Amygdala (tissue), 56 donors: ENCODE results near the gene DGKH.
"Not testable (repeated sequence)": the region's sequence is repeated elsewhere in the genome, so short reads cannot be mapped to it uniquely, and the experiment has no call there.

Experiments
- DNase-seq, 56 donors: peaks; one replicate each; lab custom pipeline; 2025; lab: John Stamatoyannopoulos, UW

The DGKH gene

GRCh38 chr13:42216422-42216735 lies 167.9 kb downstream of the DGKH start:
- DNase-seq = no peak

GRCh38 chr13:42218576-42218975 lies 170.1 kb downstream of the DGKH start:
- no peak for DNase-seq

- no peak for DNase-seq
These were observed 170.6 kb downstream of the DGKH start for GRCh38 chr13:42219051-42219450.

- no peak for DNase-seq
These were observed 171.4 kb downstream of the DGKH start for GRCh38 chr13:42219876-42220275.

GRCh38 chr13:42221121-42221765 lies 172.8 kb downstream of the DGKH start:
- DNase-seq = no peak

GRCh38 chr13:42223681-42224080 lies 175.2 kb downstream of the DGKH start:
- no peak for DNase-seq

GRCh38 chr13:42225051-42225450 lies 176.6 kb downstream of the DGKH start:
- DNase-seq = no peak

- DNase-seq = not testable (repeated sequence)
These were observed 178.3 kb downstream of the DGKH start for GRCh38 chr13:42226759-42227158.

- no peak for DNase-seq
These were observed 180.1 kb downstream of the DGKH start for GRCh38 chr13:42228527-42228926.

GRCh38 chr13:42229287-42229686 lies 180.8 kb downstream of the DGKH start:
- DNase-seq = no peak

- DNase-seq = no peak
These were observed 184.2 kb downstream of the DGKH start for GRCh38 chr13:42232671-42233070.

GRCh38 chr13:42233726-42234125 lies 185.3 kb downstream of the DGKH start:
- DNase-seq = no peak

- no peak for DNase-seq
These were observed 190.7 kb downstream of the DGKH start for GRCh38 chr13:42239161-42239560.

GRCh38 chr13:42239644-42240043 lies 191.2 kb downstream of the DGKH start:
- DNase-seq = no peak

GRCh38 chr13:42246541-42246940 lies 198.1 kb downstream of the DGKH start:
- no peak for DNase-seq

GRCh38 chr13:42247883-42248282 lies 199.4 kb downstream of the DGKH start:
- no peak for DNase-seq

GRCh38 chr13:42255886-42256285 lies 207.4 kb downstream of the DGKH start:
- DNase-seq = no peak

- no peak for DNase-seq
These were observed 210.3 kb downstream of the DGKH start for GRCh38 chr13:42258747-42259146.

GRCh38 chr13:42259515-42259914 lies 211.1 kb downstream of the DGKH start:
- no peak for DNase-seq

GRCh38 chr13:42260903-42261654 lies 212.6 kb downstream of the DGKH start:
- no peak for DNase-seq

GRCh38 chr13:42266473-42266872 lies 218.0 kb downstream of the DGKH start:
- no peak for DNase-seq

- no peak for DNase-seq
These were observed 221.9 kb downstream of the DGKH start for GRCh38 chr13:42270160-42270856.
